NCI-H2196 treated with DMSO at 0.1 percent for 48 hours (cell line): ENCODE results near the gene CNTLN.
"Not testable (repeated sequence)": the region's sequence is repeated elsewhere in the genome, so short reads cannot be mapped to it uniquely, and the experiment has no call there.

ENCODE experiments used
- DNase-seq: peaks from one replicate; lab custom pipeline; 2025; ENCODE audit not compliant: unreplicated experiment; lab: John Stamatoyannopoulos, UW

CNTLN gene

GRCh38 chr9:17185481-17186029 lies 50.7 kb downstream of the CNTLN start:
- no peak for DNase-seq

GRCh38 chr9:17191082-17191481 lies 56.2 kb downstream of the CNTLN start:
- DNase-seq = no peak

- no peak for DNase-seq
Observed at GRCh38 chr9:17204611-17205152, 69.8 kb downstream of the CNTLN start.

- no peak for DNase-seq
Observed at GRCh38 chr9:17216011-17216410, 81.2 kb downstream of the CNTLN start.

- no peak for DNase-seq
Observed at GRCh38 chr9:17216646-17217045, 81.8 kb downstream of the CNTLN start.

GRCh38 chr9:17217272-17217671 lies 82.4 kb downstream of the CNTLN start:
- DNase-seq = no peak

- no peak for DNase-seq
Observed at GRCh38 chr9:17219261-17219660, 84.4 kb downstream of the CNTLN start.

GRCh38 chr9:17222932-17223331 lies 88.1 kb downstream of the CNTLN start:
- no peak for DNase-seq

- no peak for DNase-seq
Observed at GRCh38 chr9:17225407-17225806, 90.6 kb downstream of the CNTLN start.

- peak; percentile 26 for DNase-seq
Observed at GRCh38 chr9:17229945-17230560, 95.2 kb downstream of the CNTLN start.

GRCh38 chr9:17230646-17231045 lies 95.8 kb downstream of the CNTLN start:
- no peak for DNase-seq

GRCh38 chr9:17236147-17236546 lies 101.3 kb downstream of the CNTLN start:
- DNase-seq = no peak

GRCh38 chr9:17246770-17247169 lies 111.9 kb downstream of the CNTLN start:
- no peak for DNase-seq

GRCh38 chr9:17251100-17251499 lies 116.3 kb downstream of the CNTLN start:
- DNase-seq = no peak

- DNase-seq = not testable (repeated sequence)
Observed at GRCh38 chr9:17268531-17269188, 133.8 kb downstream of the CNTLN start.

- DNase-seq = no peak
Observed at GRCh38 chr9:17269799-17270198, 135.0 kb downstream of the CNTLN start.

GRCh38 chr9:17272536-17272935 lies 137.7 kb downstream of the CNTLN start:
- DNase-seq = no peak

- no peak for DNase-seq
Observed at GRCh38 chr9:17280350-17281012, 145.6 kb downstream of the CNTLN start.

- not testable (repeated sequence) for DNase-seq
Observed at GRCh38 chr9:17290673-17291072, 155.8 kb downstream of the CNTLN start.

- DNase-seq = no peak
Observed at GRCh38 chr9:17291766-17292165, 156.9 kb downstream of the CNTLN start.

- no peak for DNase-seq
Observed at GRCh38 chr9:17293685-17294084, 158.8 kb downstream of the CNTLN start.
